Activated naive CD4-positive, alpha-beta T cell treated with anti-CD3 and anti-CD28 coated beads, Interleukin-2, amount 10 ng/mL, durations not matched to agents 7 days and 5 days (primary cell): ENCODE measurements around the gene PTK7.
"Not testable (repeated sequence)": the region's sequence is repeated elsewhere in the genome, so short reads cannot be mapped to it uniquely, and the experiment has no call there.

ENCODE experiments used
- CTCF ChIA-PET: fragments of 350-600 bp; sonication (Branson Sonifier 250); formaldehyde crosslinking; loops from one replicate; lab custom pipeline; 2021; ENCODE audit warnings: antibody characterized with exemption; lab: Charles Lee
- DNase-seq: peaks from one replicate; pipeline ENCODE4 v3.0.0-alpha.2; 2020
- H3K27ac Mint-ChIP-seq: one replicate; pipeline ENCODE4 v1.8.0; 2021; ENCODE audit warnings: mild to moderate bottlenecking, moderate library complexity, mixed read lengths
- H3K27me3 Mint-ChIP-seq: one replicate; pipeline ENCODE4 v1.8.0; 2021; ENCODE audit warnings: mild to moderate bottlenecking, mixed read lengths
- H3K36me3 Mint-ChIP-seq: one replicate; pipeline ENCODE4 v1.8.0; 2021; ENCODE audit warnings: mixed read lengths
- H3K4me1 Mint-ChIP-seq: one replicate; pipeline ENCODE4 v1.8.0; 2021; ENCODE audit warnings: mixed read lengths
- H3K4me3 Mint-ChIP-seq: one replicate; pipeline ENCODE4 v1.8.0; 2021; ENCODE audit warnings: mild to moderate bottlenecking, moderate library complexity, mixed read lengths
- H3K9me3 Mint-ChIP-seq: one replicate; pipeline ENCODE4 v1.8.0; 2021; ENCODE audit warnings: mixed read lengths

Gene PTK7

GRCh38 chr6:43075670-43076463 lies at the start of gene PTK7:
PTK7 (plus strand) TSS chr6:43076314; CDS start chr6:43076489, 175 bp downstream.
- DNase-seq = peak; percentile 51
- CTCF ChIA-PET = interaction anchor here (0.8 to 1.5 kb wide), 2 partner anchors 54 to 174 kb away, joined by 3 to 4 read pairs; no protein-coding TSS in a partner anchor
- Mint-ChIP-seq H3K4me1 (peaks cover 2% of the 10 kb centered on the region), H3K9me3 (no peaks in the 10 kb centered on the region), H3K36me3 (peaks cover 3% of the 10 kb centered on the region), H3K4me3 (peak within 1 kb of the TSS; percentile 53), H3K27ac (no peak within 1 kb of the TSS), H3K27me3 (peaks cover 62% of the 10 kb centered on the region)

- H3K4me1 Mint-ChIP-seq = peaks cover 16% of the 10 kb centered on the region
- H3K9me3 Mint-ChIP-seq = no peaks in the 10 kb centered on the region
- H3K36me3 Mint-ChIP-seq = peaks cover 43% of the 10 kb centered on the region
- no peaks in the 10 kb centered on the region for H3K27me3 Mint-ChIP-seq
- CTCF ChIA-PET = no interaction called here
- DNase-seq = no peak
- H3K4me3 Mint-ChIP-seq = no peak overlapping the region
- H3K27ac Mint-ChIP-seq = no peak overlapping the region
These were observed 49.7 kb upstream of the PTK7 start for GRCh38 chr6:43026365-43026764.

- H3K9me3 Mint-ChIP-seq = no peaks in the 10 kb centered on the region
- no peak for DNase-seq
- no peak overlapping the region for H3K4me3 Mint-ChIP-seq
- CTCF ChIA-PET = no interaction called here
- H3K27me3 Mint-ChIP-seq = no peaks in the 10 kb centered on the region
- peaks cover 52% of the 10 kb centered on the region for H3K36me3 Mint-ChIP-seq
- peaks cover 4% of the 10 kb centered on the region for H3K4me1 Mint-ChIP-seq
- H3K27ac Mint-ChIP-seq = no peak overlapping the region
These were observed 47.0 kb upstream of the PTK7 start for GRCh38 chr6:43029120-43029519.

GRCh38 chr6:43032326-43032725 lies 43.8 kb upstream of the PTK7 start:
- CTCF ChIA-PET = no interaction called here
- no peak overlapping the region for H3K4me3 Mint-ChIP-seq
- no peaks in the 10 kb centered on the region for H3K9me3 Mint-ChIP-seq
- H3K36me3 Mint-ChIP-seq = peaks cover 32% of the 10 kb centered on the region
- no peak overlapping the region for H3K27ac Mint-ChIP-seq
- H3K27me3 Mint-ChIP-seq = no peaks in the 10 kb centered on the region
- no peaks in the 10 kb centered on the region for H3K4me1 Mint-ChIP-seq
- DNase-seq = no peak

- CTCF ChIA-PET = interaction anchor here (0.8 kb wide), 1 partner anchor 22 kb away, joined by 3 read pairs; no protein-coding TSS in a partner anchor
- DNase-seq = no peak
- Mint-ChIP-seq H3K36me3 (peaks cover 33% of the 10 kb centered on the region), H3K4me1 (no peaks in the 10 kb centered on the region), H3K27ac (peak overlapping the region; percentile 2), H3K4me3 (no peak overlapping the region), H3K9me3 (no peaks in the 10 kb centered on the region), H3K27me3 (no peaks in the 10 kb centered on the region)
These were observed 42.5 kb upstream of the PTK7 start for GRCh38 chr6:43033496-43034189.

- Mint-ChIP-seq H3K36me3 (peaks cover 28% of the 10 kb centered on the region), H3K27ac (no peak overlapping the region), H3K9me3 (no peaks in the 10 kb centered on the region), H3K4me1 (no peaks in the 10 kb centered on the region), H3K27me3 (no peaks in the 10 kb centered on the region), H3K4me3 (no peak overlapping the region)
- CTCF ChIA-PET = no interaction called here
- no peak for DNase-seq
These were observed 42.0 kb upstream of the PTK7 start for GRCh38 chr6:43034190-43034525.

GRCh38 chr6:43035495-43036194 lies 40.5 kb upstream of the PTK7 start:
- no peaks in the 10 kb centered on the region for H3K4me1 Mint-ChIP-seq
- DNase-seq = no peak
- CTCF ChIA-PET = no interaction called here
- H3K36me3 Mint-ChIP-seq = peaks cover 21% of the 10 kb centered on the region
- no peaks in the 10 kb centered on the region for H3K27me3 Mint-ChIP-seq
- no peak overlapping the region for H3K27ac Mint-ChIP-seq
- H3K4me3 Mint-ChIP-seq = no peak overlapping the region
- H3K9me3 Mint-ChIP-seq = no peaks in the 10 kb centered on the region

- Mint-ChIP-seq H3K27me3 (no peaks in the 10 kb centered on the region), H3K27ac (no peak overlapping the region), H3K4me3 (no peak overlapping the region), H3K4me1 (no peaks in the 10 kb centered on the region), H3K36me3 (peaks cover 20% of the 10 kb centered on the region), H3K9me3 (no peaks in the 10 kb centered on the region)
- DNase-seq = no peak
- CTCF ChIA-PET = no interaction called here
These were observed 39.4 kb upstream of the PTK7 start for GRCh38 chr6:43036712-43037111.

- CTCF ChIA-PET = no interaction called here
- Mint-ChIP-seq H3K9me3 (no peaks in the 10 kb centered on the region), H3K27me3 (no peaks in the 10 kb centered on the region), H3K36me3 (peaks cover 16% of the 10 kb centered on the region), H3K4me3 (no peak overlapping the region), H3K4me1 (no peaks in the 10 kb centered on the region), H3K27ac (peak overlapping the region; percentile 50)
- no peak for DNase-seq
These were observed 38.9 kb upstream of the PTK7 start for GRCh38 chr6:43037197-43037596.

GRCh38 chr6:43037706-43038105 lies 38.4 kb upstream of the PTK7 start:
- Mint-ChIP-seq H3K27ac (no peak overlapping the region), H3K36me3 (peaks cover 18% of the 10 kb centered on the region), H3K9me3 (no peaks in the 10 kb centered on the region), H3K4me1 (no peaks in the 10 kb centered on the region), H3K27me3 (no peaks in the 10 kb centered on the region), H3K4me3 (no peak overlapping the region)
- no peak for DNase-seq
- CTCF ChIA-PET = no interaction called here

- Mint-ChIP-seq H3K4me1 (no peaks in the 10 kb centered on the region), H3K4me3 (no peak overlapping the region), H3K27me3 (no peaks in the 10 kb centered on the region), H3K9me3 (no peaks in the 10 kb centered on the region), H3K36me3 (peaks cover 13% of the 10 kb centered on the region), H3K27ac (no peak overlapping the region)
- no peak for DNase-seq
- CTCF ChIA-PET = no interaction called here
These were observed 37.4 kb upstream of the PTK7 start for GRCh38 chr6:43038727-43039126.

GRCh38 chr6:43040542-43041257 lies 35.4 kb upstream of the PTK7 start:
- Mint-ChIP-seq H3K27me3 (no peaks in the 10 kb centered on the region), H3K9me3 (no peaks in the 10 kb centered on the region), H3K36me3 (peaks cover 13% of the 10 kb centered on the region), H3K4me1 (no peaks in the 10 kb centered on the region), H3K4me3 (no peak overlapping the region), H3K27ac (no peak overlapping the region)
- DNase-seq = no peak
- CTCF ChIA-PET = interaction anchor here (0.6 kb wide), 1 partner anchor 129 kb away, joined by 4 read pairs; no protein-coding TSS in a partner anchor

- DNase-seq, H3K9me3 Mint-ChIP-seq, H3K4me1 Mint-ChIP-seq, H3K27ac Mint-ChIP-seq, H3K4me3 Mint-ChIP-seq, CTCF ChIA-PET, H3K27me3 Mint-ChIP-seq: not testable (repeated sequence)
- H3K36me3 Mint-ChIP-seq = peaks cover 17% of the 10 kb centered on the region
These were observed 34.6 kb upstream of the PTK7 start for GRCh38 chr6:43041475-43041874.

- Mint-ChIP-seq H3K9me3 (no peaks in the 10 kb centered on the region), H3K27ac (no peak overlapping the region), H3K27me3 (no peaks in the 10 kb centered on the region), H3K4me1 (no peaks in the 10 kb centered on the region), H3K4me3 (no peak overlapping the region), H3K36me3 (peaks cover 9% of the 10 kb centered on the region)
- DNase-seq = no peak
- CTCF ChIA-PET = no interaction called here
These were observed 32.8 kb upstream of the PTK7 start for GRCh38 chr6:43043310-43043709.
